HG03558 (cell line): Measurements from ENCODE around the gene TGIF2.
"Not testable (repeated sequence)": the region's sequence is repeated elsewhere in the genome, so short reads cannot be mapped to it uniquely, and the experiment has no call there.

Experiments
- ATAC-seq: cut with Tn5 transposase; IDR thresholded peaks from one replicate; pipeline ENCODE4 v1.9.1; 2021; ENCODE audit warnings: moderate number of reproducible peaks; ENCODE audit not compliant: unreplicated experiment; ENCODE audit errors: extremely low read depth

TGIF2 gene

GRCh38 chr20:36607586-36608387, 34.4 kb downstream of the TGIF2 start:
- no peak for ATAC-seq

GRCh38 chr20:36608388-36608728, 35.0 kb downstream of the TGIF2 start:
- not testable (repeated sequence) for ATAC-seq

GRCh38 chr20:36611625-36612024, 38.2 kb downstream of the TGIF2 start:
- ATAC-seq: no peak

GRCh38 chr20:36613974-36614373, 40.6 kb downstream of the TGIF2 start:
- ATAC-seq: no peak

- no peak for ATAC-seq
Measured at GRCh38 chr20:36614781-36615557, 41.6 kb downstream of the TGIF2 start.

DNA sequence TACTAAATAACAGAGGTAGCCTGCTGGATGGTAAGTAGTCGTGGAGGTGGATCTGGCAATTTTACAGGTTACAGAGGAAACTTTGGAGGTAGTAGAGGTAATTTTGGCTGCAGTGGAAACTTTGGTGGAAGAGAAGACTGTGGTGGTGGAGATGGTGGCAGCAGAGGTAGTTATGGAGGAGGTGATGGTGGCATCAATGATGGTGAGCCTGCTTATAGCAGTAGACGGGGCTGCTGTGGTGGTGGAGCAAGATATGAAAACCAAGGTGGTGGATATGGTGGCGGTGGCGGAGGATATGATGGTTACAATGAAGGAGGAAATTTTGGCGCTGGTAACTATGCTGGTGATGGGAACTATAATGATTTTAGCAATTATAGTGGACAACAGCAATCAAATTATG, 47.5 kb downstream of the TGIF2 start:
- ATAC-seq: no peak

- no peak for ATAC-seq
Measured at GRCh38 chr20:36623444-36623843, 50.0 kb downstream of the TGIF2 start.

GRCh38 chr20:36624068-36624943, 50.9 kb downstream of the TGIF2 start:
- no peak for ATAC-seq

DNA sequence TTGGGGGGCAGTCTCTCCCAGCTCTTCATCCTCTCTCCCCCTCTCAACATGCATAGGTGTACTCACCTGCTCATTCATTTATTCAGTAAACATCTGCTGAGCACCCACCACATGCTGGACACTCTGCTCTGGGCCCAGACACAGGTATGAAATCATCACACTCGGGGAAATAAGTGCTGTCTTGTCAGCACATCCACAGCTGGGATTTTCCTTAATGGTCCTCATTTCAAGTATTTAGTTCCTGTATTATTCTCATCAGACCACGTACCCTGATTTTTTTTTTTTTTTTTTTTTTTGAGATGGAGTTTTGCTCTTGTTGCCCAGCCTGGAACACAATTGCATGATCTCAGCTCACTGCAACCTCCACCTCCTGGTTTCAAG, 51.5 kb downstream of the TGIF2 start:
- no peak for ATAC-seq

DNA sequence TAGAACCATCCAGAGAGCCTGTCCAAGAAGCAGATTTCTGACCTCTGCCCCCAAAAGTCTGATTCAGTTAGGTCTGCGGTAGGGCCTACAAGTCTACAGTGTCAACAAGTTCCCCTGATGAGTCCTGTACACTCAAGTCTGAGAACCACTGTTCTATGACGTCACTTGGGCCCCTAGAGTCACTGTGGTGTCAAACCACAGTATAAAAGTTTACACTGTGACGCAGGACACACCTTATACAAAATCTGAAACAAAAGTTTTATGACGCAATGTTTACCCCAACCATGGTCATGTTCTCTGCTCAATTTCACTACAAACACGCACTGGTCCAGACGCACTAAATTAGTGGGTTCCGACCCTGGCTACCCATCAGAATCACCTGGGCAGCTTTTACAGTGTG, 54.7 kb downstream of the TGIF2 start:
- no peak for ATAC-seq

DNA sequence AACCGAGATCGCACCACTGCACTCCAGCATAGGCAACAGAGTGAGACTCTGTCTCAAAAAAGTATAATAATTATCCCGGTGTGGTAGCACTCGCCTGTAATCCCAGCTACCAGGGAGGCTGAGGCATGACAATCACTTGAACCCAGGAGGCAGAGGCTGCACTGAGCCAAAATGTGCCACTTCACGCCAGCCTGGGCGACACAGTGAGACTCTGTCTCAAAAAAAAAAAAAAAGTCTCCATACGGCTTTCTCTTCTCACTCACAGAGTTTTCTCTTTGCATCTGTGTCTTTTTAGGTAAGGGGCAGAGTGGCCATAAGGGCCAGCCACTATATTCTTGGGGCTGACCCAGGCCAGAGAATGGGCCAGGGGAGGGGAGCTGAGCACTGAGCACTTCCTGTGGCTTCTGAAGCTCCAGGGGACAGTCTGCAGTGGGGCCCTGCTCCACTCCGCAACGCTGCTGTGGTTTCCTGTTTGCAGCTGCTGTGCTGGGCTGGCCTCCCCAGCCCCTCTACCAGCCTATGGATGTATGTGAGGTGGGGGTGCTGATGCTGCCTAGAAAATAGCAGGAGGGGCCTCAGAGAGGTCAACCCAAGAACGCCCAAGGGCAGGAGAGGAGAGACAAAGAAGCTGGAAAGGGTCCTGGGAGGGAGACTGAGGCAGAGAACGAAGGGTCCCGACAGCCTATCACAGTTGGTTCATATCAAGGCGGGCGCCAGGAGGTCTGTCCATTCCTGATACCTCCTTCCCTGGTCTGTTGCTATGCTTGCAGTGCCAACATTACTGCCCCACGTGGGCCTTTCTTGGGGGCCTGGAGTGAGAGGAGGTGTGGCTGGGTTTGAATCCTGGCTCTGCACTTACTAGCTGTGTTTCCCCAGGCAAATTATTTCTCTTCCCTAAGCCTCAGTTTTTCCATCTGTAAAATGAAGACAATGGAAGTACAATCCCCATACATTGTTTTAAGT, 56.6 kb downstream of the TGIF2 start:
- ATAC-seq: no peak

GRCh38 chr20:36631646-36632045, 58.2 kb downstream of the TGIF2 start:
- ATAC-seq: no peak

GRCh38 chr20:36632147-36632486, 58.7 kb downstream of the TGIF2 start:
- ATAC-seq: no peak

DNA sequence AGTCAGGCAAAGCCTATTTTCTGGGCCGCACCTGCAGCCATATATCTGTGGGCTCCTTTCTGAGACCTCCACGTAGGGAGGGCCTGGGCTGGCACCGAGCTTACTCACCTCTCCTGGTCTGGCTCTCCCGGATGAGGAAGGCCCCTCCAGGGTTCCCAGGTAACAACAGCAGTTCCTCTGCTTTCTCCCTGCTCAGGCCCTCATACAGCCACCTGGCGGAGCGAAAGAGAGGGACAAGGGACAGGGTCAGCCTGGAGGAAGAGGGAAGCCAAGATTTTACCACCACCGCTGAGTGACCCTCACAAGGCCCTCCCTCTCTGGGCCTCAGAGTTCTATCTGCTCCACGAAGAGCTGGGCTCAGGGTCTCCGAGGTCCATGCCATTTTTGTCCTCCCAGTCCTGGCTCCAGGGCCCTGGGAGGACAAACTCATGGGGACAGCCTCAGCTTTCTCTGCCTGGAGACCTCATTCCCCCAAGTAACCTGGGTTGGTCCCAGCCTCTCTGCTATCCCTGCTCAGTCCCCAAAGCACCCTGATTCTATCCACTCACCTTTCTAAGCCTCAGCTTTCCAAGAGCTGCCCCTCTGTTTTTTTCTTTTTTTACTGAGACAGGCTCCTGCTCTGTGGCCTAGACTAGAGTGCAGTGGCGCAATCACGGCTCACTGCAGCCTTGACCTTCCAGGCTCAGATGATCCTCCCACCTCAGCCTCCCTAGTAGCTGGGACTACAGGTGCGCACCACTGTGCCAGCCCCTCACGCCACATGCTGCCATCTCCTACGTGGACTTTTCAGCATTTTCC, 59.3 kb downstream of the TGIF2 start:
- no peak for ATAC-seq

GRCh38 chr20:36633285-36633772, 59.9 kb downstream of the TGIF2 start:
- no peak for ATAC-seq

- no peak for ATAC-seq
Measured at GRCh38 chr20:36634342-36634741, 60.9 kb downstream of the TGIF2 start.

DNA sequence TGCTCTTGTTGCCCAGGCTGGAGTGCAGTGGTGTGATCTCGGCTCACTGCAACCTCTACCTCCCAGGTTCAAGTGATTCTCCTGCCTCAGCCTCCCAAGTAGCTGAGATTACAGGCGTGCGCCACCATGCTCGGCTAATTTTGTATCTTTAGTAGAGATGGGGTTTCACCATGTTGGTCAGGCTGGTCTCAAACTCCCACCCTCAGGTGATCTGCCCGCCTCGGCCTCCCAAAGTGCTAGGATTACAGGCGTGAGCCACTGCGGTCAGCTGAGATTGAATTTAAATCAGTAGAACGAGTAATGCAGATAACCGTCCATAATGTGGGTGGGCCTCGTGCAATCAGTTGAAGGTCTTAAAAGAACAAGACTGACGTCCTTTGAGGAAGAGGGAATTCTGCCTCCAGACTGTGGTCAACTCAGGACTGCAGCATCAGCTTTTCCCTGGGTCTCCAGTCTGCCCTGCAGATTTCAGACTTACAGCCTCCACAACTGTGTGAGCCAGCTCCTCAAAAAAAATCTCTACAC, 65.5 kb downstream of the TGIF2 start:
- ATAC-seq: not testable (repeated sequence)

- ATAC-seq: no peak
Measured at GRCh38 chr20:36641506-36641843, 68.1 kb downstream of the TGIF2 start.

- ATAC-seq: no peak
Measured at GRCh38 chr20:36642136-36642535, 68.7 kb downstream of the TGIF2 start.
